Activated CD4-positive, alpha-beta T cell treated with anti-CD3 and anti-CD28 coated beads for 48 hours (primary cell): ENCODE data around the gene LETM1.

Experiments
- DNase-seq: peaks from one replicate; pipeline ENCODE4 v3.0.0-alpha.2; 2020

The LETM1 gene

DNA sequence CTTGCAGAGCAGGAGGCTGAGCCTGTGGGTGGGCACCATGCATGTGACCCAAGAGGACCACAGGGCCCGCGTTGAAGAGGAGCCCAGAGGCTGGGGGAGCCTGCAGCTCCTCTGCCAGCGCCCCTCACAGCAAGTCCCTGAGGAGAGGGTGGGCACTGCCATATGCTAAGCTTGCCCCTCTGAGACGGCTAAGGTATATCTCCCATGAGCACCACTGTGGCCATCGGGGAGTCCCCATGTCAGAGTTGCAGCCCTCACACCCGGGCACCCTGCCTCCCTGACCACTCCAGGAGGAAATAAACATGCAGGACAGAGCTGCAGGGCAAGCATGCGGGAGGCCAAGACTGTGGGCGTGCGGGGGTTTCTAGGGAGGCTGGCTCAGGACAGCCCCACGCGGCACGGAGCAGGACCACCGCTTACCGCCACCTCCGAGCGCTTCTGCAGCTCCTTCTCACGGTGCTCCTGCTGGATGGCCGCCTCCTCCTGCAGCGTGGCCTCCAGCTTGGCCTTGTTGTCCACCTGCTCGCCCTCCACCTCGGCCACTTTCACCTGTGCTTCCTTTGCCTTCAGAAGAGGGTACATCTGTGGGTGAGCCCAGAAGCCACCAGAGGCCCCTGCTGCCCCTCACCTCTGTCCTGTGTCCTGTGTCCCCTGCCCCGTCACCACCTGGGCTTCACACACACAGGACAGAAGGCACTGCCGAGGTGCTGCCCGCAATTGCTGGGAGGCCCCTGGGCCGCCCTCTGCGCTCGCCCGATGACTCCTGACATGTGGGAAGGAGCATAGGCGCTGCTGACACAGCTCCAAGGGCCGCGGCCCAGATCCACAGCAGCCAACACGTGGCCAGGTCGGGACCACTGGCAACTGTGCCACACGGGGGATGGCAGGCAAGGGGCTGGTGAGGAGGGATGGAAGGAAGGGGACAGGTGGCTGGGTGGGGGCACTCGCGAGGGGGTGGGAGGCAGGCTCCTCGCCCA is 33.1 kb downstream of the LETM1 start:
- DNase-seq, result no peak

DNA sequence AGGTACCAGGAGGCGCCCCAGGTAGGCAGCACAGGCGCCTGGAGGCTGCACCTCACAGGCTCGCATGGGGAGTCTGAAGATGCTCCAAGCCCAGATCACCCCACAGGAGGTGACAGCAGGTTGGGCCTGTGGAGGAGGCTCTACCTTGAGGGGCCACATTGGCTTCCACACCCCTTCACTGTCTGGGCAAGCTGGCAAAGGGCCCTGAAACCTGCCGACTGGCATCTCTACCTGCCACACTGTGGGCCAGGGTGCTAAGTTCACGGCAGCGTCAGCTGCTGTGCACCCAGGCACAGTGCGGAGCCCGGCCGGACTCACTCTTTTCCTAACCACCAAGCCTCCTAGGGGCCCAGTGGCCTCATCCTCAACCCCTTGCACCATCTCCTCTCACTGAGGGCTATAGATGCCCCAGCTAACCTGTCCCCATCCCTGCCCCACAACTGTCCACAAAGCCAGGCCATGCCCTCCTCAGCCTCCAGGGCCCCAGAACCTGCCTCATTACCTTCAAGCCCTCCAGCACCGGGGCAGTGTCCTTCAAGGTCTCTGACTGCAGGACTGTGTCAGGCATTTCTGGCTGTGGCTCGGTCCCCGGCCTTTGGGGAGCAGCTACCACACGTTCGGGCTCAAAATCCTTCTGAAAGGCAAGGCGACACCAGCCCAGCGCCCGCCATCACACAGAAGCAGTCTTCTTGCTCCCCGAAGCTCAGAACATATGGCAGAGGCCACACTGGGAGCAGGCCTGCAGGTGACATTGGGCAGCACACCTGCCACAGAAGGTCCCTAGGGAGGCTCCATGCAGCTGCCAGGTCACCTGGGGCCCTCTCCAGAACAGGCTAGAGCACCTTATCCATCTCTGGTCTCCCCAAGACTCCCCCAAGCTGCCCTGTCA is 34.0 kb downstream of the LETM1 start:
- DNase-seq, result no peak

DNA sequence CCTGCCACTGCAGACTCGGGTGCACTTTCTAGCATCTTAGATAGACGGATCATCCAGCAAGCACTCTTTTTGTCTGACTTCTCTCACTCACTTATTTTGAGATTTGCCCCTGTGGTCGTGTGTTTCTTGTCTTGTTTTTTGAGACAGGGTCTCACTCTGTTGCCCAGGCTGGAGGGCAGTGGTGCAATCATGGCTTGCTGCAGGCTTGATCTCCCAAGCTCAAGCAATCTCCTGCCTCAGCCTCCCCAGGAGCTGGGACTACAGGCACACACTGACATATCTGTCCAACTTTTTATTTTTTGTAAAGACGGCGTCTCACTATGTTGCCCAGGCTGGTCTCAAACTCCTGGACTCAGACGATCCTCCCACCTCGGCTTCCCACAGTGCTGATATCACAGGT is 36.1 kb downstream of the LETM1 start:
- no peak for DNase-seq

DNA sequence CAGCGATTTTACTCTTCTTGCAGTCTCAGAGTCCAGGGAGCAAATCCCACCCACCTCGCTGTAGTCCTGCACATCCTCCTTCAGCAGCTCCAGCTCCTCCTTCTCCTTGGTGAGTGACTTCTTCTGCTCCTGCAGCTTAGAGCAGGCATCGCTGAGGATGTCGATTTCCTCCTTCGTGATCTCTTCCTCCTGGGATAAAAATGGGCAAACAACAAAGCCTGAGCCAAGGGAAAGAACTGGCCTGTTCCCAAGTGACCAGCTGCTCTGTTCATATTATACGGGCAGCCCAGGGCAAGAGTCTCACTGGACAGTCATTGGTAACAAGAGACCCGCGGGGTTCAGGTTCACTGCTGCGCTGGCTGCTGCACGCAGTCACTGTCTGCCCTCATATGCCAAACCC is 36.7 kb downstream of the LETM1 start:
- DNase-seq, result no peak

DNA sequence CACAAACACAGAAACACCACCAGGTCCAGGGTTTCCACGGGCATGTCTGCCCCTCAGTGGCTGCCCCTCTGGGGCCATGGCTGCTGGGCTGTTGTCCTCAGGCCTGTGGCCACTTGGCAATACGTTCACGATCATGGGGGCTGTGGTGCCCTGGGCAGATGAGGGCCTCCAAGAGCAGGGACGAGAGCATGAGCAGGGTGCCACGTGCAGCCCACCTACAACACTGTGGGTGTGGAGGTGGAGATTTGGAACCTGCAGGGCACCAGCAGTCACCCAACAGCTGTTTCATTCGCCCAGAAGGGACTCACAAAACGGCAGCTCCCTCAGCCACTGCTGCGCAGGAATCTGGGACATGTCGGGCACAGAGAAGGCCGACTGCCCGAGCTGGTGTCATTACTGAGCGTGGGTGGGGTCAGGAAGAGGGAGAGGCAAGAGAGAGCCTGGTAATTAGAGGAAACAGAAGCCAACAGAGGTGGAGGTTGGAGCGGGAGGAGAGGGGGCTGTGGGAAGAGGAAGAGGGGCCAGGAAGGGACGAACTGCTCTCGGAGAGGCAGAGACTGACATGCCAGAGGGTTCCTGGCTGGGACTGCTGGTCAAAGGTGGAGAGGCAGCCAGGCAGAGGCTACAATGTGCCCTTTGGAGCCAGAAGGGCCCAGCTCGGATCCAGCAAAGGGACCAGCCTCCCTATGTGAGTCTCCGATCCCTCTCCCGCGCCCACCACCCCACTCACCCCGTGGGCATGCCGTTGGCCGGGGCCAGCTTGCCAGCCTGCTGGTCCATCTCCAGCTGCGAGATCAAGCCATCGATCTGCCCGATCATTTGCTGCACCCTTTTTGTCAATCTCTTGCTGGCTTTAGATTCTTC is 39.7 kb downstream of the LETM1 start:
- no peak for DNase-seq

DNA sequence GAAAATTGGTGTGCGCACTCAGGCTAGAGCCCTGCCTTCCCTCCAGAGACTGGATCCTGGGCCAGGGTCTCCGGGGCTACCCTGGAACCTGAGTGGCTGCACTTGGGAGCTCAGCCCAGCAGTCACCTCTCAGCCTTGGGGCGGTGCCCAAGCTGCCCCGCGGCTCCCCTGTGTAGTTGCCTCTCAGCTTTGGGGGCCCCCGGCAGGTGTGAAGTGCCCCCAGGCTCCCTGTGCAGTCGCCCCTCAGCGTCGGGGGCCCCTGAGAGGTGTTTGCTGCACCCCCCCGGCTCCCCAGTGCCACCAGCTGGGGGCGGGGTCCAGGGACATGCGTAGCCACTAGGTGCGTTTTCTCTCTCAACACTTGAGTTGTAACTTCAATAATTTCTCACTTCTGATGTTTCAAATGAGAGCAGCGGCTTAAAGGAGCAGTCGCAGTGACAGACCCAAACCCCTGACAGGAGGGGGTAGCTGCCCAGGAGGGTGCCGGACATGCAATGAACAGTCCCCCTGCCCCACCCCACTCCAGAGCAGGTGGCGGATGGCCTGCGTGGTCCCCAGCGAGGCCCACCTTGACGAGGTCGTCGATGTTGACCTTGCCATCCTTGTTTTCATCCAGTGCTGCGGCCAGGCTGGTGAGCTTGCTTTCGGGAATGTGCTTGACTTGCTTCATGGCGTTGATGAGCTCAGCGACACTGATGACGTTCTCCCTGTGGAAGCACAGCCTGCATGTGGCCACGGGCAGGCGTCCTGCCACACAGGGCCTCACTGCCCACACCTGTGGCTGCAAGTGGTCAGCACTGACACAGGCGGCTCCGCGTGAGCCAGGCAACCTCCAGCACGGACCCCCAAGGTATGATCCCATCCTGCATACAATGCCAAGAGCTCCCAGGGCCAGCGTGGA is 40.6 kb downstream of the LETM1 start:
- DNase-seq, result no peak

DNA sequence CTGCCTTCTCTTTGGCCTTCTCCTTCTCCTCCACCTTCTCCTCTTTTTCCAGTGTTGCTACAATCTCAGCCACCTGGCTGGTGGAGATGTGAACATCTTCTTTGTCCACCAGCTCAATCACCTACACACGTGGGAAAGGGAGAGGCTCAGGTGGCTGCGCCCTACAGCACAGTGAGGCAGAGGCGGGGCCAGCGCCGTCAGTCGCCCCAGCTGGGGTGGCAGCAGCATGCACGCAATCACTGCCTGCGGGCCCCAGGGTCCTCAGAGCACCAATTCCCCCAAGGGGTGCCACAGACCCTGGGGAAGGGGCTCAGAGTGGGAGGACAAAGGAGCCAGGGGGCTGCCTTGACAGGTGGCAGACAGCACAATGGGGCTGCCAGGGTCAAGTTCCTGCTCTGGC is 41.5 kb downstream of the LETM1 start:
- DNase-seq, result no peak

DNA sequence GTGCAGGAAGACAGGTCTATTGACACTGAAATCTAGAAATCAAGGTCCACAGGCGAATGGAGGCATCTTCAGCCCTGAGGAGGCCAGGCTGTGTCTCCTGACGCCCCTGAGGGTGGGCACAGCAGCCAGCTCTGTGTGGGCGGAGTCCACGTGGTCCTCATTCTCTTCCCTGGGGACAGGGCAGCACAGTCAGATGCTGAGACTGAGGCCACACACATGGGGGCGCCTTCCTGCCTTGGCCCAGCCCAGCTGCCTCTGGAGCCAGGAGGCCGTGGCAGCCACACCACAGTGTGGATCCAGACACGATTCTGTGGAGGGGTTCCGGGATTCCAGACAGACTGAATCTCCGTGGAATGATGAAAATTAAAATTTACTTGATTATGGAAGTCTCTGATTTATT is 42.0 kb downstream of the LETM1 start:
- DNase-seq, result no peak

DNA sequence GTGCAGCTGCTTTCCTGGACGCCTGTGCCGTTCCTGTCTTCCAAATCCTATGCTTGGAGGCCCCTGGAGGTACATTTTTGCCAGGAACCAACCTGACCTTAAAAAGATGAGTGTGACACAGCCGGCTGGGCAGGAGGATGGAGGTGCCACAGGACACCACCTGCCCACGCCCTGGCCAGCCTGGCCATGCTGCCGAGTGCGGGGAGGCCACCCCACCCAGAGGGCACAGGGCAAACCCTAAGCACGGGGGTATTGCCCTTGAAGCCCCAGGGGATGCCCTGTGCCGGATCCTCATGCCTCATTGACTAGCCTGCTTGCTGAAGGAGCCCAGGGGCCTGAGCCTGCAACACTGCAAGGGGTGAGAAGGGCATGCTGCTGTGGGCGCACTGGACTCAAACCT is 42.7 kb downstream of the LETM1 start:
- no peak for DNase-seq

DNA sequence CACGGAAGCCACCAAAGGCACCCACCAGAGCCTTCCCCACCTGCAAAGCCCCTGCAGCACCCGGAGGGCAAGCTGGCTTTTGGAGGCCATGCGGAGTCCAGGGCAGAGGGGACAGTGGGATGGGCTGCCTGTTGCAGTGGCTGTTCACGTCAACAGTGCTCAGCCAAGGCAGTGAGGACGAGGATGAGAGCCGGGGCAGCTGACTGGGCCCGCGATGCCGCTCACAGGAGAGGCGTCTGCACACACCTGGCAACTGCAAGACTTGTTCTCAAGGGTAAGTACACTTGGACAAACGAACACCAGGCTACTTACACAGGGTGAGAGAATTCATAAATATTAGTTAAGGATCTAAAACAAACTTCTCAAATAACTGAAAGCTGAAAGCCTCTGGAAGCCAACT is 43.2 kb downstream of the LETM1 start:
- DNase-seq, result no peak

DNA sequence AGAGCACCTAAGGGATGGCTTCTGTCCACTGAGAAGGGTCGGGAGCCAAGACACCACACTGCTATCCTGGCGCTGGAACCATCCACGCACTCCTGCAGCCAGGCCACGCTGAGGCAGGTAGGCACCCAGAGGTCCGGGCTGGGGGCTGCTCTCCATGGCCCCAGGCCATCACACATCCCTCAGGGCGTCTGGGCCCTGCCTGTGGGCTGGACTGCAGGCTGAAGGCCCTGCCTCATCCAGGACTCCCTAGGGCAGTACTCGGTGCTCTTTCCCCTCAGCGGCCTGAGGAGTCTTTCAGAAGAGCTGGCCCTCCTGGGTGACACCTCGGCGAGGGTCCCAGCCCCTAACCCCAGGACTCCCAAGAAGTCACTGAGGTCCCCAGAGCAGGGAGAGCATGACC is 45.2 kb downstream of the LETM1 start:
- DNase-seq, result no peak

DNA sequence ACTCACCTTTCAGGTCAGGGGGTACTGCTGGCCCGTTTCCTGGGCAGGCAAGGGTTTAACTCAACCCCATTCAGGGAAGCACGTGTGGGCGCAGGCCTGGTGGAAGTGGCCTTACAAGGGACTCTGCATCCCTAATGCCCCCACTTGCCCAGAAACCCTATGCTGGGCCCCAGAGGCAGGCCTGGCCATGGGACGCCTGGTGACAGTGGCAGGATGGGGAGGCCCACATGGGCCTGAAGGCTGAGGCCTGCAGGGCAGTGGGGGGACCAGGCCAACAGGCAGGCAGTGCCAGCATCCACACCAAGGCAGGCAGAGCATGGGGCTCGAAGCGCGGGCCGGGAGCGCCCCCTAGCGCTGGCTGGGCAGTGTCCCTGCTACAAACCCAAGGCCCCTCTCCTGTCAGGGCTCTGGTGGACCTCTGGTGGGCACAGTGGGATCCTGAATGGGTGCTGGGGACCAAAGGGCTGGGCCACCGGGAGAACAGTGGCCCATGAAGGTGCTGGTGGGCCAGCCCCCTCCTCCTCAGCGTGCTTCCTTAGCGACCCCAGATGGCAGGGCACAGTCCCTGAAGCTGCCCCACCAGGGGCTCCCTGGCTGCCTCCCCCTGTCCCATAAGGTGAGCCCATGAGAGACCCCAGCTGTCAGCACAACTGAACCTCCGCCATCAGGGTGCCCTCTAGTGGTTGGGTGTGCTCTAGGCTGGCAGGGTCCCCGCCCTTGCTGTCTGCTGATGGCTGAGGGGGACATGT is 46.0 kb downstream of the LETM1 start:
- DNase-seq, result peak; percentile 83

DNA sequence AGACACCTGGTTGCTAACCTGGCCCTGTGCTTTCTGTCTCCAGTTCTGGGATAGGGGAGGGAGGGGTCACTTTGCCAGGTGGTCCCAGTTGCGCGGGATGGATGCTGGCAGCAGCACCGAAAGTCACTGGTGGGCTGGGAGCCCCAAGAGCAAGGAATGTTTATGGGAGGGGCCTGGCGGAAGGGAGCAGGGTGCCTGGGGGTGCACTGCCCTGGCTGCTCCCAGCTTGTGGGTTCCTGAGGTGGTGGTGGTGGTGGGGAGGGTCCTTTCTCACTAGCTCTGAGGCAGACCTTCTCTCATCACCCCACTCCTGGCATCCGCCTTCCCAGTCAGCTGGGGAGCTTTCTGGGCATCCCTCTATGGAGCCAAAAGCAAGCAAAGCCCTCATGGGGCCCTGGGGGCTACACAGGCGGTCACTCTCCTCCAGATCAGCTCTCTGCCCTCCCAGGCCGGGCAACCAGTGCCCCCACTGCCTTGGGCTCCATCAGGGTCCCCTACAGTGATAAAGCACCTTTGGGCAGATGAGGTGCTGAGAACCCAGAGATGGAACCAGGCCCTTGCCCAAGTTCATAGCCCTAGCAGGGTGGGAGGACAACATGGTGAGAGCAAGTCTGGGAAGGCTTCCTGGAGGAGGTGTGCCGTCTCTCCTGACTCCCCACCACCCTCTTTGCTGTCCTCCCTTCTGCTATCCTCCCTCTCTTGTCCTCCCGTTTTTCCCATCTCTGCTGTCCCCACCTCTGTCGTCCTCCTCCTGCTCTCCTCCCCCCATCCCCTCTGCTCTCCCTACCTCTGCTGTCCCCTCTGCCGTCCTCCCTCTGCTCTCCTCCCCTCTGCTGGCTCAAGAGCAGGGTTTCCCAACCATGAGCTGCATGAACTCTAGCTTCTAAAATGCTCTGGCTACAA is 46.9 kb downstream of the LETM1 start:
- DNase-seq, result no peak

DNA sequence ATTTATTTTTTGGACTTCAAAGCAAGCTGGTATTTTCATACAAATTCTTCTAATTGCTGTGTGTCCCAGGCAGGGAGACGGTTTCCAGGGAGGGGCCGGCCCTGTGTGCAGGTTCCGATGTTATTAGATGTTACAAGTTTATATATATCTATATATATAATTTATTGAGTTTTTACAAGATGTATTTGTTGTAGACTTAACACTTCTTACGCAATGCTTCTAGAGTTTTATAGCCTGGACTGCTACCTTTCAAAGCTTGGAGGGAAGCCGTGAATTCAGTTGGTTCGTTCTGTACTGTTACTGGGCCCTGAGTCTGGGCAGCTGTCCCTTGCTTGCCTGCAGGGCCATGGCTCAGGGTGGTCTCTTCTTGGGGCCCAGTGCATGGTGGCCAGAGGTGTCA is 47.6 kb downstream of the LETM1 start:
- DNase-seq, result no peak

DNA sequence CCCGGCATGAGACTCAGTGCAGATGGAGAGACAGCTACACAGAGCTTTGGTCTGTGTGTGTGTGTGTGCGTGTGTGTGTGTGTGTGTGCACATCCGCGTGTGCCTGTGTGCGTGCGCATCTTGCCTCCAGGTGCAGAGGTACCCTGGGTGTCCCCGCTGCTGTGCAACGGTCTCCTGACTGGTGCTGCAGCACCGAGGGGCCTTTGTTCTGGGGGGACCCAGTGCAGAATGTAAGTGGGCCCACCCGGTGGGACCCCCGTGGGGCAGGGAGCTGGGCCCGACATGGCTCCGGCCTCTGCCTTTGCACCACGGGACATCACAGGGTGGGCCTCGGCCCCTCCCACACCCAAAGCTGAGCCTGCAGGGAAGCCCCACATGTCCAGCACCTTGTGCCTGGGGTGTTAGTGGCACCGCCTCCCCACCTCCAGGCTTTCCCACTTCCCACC is 48.6 kb downstream of the LETM1 start:
- DNase-seq, result no peak

DNA sequence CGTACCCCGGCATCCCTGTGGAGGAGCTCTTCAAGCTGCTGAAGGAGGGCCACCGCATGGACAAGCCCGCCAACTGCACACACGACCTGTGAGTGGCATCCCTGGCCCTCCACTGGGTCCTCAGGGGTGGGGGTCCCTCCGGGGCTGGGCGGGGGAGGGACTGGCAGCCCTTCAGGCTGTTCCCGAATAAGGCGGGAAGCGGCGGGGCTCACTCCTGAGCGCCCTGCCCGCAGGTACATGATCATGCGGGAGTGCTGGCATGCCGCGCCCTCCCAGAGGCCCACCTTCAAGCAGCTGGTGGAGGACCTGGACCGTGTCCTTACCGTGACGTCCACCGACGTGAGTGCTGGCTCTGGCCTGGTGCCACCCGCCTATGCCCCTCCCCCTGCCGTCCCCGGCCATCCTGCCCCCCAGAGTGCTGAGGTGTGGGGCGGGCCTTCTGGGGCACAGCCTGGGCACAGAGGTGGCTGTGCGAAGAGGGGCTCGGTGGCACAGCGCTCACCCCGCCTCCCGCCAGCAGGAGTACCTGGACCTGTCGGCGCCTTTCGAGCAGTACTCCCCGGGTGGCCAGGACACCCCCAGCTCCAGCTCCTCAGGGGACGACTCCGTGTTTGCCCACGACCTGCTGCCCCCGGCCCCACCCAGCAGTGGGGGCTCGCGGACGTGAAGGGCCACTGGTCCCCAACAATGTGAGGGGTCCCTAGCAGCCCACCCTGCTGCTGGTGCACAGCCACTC is 49.2 kb downstream of the LETM1 start:
- DNase-seq, result no peak

DNA sequence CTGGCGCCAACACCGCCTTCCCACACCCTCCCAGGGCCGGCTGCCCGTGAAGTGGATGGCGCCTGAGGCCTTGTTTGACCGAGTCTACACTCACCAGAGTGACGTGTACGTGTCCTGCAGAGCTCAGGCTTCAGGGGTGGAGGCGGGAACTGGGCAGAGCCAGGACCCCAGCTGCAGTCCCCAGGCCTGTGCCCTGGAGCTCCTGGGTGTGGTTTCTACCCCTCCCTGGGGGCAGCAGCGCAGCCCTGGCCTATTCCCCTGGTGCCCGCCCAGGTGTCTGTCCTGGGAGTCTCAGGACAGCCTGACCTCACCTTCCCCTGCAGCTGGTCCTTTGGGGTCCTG is 49.8 kb downstream of the LETM1 start:
- no peak for DNase-seq

DNA sequence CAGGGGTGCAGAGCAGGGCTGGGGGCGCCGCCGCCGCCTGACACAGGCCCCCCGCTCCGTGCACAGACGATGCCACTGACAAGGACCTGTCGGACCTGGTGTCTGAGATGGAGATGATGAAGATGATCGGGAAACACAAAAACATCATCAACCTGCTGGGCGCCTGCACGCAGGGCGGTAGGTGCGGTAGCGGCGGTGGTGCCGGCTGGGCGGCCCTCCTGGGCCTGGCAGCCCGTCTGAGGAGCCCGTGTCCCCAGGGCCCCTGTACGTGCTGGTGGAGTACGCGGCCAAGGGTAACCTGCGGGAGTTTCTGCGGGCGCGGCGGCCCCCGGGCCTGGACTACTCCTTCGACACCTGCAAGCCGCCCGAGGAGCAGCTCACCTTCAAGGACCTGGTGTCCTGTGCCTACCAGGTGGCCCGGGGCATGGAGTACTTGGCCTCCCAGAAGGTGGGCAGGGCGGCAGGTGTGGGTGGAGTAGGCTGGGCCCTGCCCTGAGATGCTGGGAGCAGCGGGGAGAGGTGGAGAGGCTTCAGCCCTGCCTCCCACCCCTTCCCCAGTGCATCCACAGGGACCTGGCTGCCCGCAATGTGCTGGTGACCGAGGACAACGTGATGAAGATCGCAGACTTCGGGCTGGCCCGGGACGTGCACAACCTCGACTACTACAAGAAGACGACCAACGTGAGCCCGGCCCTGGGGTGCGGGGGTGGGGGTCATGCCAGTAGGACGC is 50.3 kb downstream of the LETM1 start:
- no peak for DNase-seq
